DOHH2 (cell line): ENCODE measurements around the gene ZBTB9.

ENCODE experiments used
- EZH2phosphoT487 ChIP-seq: fragments of 200-600 bp; sonication (generic); IDR thresholded peaks from 2 replicates; pipeline ENCODE4 v1.6.1; 2017; ENCODE audit warnings: borderline replicate concordance, mild to moderate bottlenecking, antibody characterized with exemption, low read length, moderate library complexity, mixed read lengths
- TF ChIP-seq, protein P1 (sequence below): fragments of 200-600 bp; sonication (generic); IDR thresholded peaks from one replicate; pipeline ENCODE4 v1.5.1; 2014; ENCODE audit warnings: antibody characterized with exemption, mild to moderate bottlenecking, low read depth, low read length; ENCODE audit not compliant: poor library complexity, severe bottlenecking

DNA sequence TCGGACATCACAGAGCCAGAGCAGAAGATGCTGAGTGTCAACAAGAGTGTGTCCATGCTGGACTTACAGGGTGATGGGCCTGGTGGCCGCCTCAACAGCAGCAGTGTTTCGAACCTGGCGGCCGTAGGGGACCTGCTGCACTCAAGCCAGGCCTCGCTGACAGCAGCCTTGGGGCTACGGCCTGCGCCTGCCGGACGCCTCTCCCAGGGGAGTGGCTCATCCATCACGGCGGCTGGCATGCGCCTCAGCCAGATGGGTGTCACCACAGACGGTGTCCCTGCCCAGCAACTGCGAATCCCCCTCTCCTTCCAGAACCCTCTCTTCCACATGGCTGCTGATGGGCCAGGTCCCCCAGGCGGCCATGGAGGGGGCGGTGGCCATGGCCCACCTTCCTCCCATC, 11.4 kb upstream of the ZBTB9 start:
- TF ChIP-seq, protein P1, sequence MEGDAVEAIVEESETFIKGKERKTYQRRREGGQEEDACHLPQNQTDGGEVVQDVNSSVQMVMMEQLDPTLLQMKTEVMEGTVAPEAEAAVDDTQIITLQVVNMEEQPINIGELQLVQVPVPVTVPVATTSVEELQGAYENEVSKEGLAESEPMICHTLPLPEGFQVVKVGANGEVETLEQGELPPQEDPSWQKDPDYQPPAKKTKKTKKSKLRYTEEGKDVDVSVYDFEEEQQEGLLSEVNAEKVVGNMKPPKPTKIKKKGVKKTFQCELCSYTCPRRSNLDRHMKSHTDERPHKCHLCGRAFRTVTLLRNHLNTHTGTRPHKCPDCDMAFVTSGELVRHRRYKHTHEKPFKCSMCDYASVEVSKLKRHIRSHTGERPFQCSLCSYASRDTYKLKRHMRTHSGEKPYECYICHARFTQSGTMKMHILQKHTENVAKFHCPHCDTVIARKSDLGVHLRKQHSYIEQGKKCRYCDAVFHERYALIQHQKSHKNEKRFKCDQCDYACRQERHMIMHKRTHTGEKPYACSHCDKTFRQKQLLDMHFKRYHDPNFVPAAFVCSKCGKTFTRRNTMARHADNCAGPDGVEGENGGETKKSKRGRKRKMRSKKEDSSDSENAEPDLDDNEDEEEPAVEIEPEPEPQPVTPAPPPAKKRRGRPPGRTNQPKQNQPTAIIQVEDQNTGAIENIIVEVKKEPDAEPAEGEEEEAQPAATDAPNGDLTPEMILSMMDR, result no peak
- TF ChIP-seq EZH2phosphoT487, result no peak
